SK-N-SH treated with all-trans-retinoic acid at 6 μM for 48 hours (cell line): ENCODE data around the gene GXYLT2.

Experiments
- OSR1 ChIP-seq: fragments of 250-450 bp; sonication (Bioruptor Pico); IDR thresholded peaks from 2 replicates; pipeline ENCODE4 v1.8.0; 2022; ENCODE audit warnings: moderate library complexity, mild to moderate bottlenecking, inconsistent platforms
- PATZ1 ChIP-seq: fragments of 250-450 bp; sonication (Bioruptor Pico); IDR thresholded peaks from 2 replicates; pipeline ENCODE4 v1.8.0; 2020; ENCODE audit warnings: mild to moderate bottlenecking, moderate library complexity, borderline replicate concordance
- POU6F1 ChIP-seq: fragments of 250-450 bp; sonication (Bioruptor Pico); IDR thresholded peaks from 2 replicates; pipeline ENCODE4 v1.8.0; 2021; ENCODE audit warnings: low read depth, mild to moderate bottlenecking, moderate library complexity, borderline replicate concordance
- ZFP3 ChIP-seq: fragments of 250-450 bp; sonication (Bioruptor Pico); IDR thresholded peaks from 2 replicates; pipeline ENCODE4 v1.5.0; 2020; ENCODE audit warnings: mild to moderate bottlenecking, moderate library complexity

DNA sequence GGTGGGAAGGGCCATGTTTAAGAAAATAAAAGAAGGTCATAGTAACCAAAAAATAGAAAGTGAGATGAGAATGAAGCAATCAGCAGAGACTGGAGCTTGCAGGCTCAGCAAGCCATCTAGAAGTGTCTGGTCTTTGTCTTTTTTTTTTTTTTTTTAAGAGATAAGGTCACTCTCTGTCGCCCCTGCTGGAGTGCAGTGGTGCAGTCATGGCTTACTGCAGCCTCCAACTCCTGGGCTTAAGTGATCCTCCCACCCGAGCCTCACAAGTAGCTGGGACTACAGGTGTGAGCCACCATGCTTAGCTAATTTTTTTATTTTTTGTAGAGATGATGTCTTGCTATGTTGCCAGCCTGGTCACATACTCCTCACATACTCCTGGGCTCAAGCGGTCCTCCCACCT is 36.2 kb downstream of the GXYLT2 start:
- TF ChIP-seq OSR1 (CRISPR knock-in tag): no peak
- TF ChIP-seq ZFP3: no peak
- TF ChIP-seq PATZ1 (CRISPR knock-in tag): no peak
- TF ChIP-seq POU6F1 (CRISPR knock-in tag): no peak
